H1 (cell line): ENCODE data around the gene GREB1L. TPM values are rescaled to one million over a fixed set of nuclear protein-coding genes. Genes with fewer than 3 reads are reported as not detected.

Experiments
- CTCF ChIA-PET: fragments of 300-600 bp; sonication (Branson Sonifier 250); formaldehyde crosslinking; loops from one replicate; lab custom pipeline; 2021; ENCODE audit not compliant: partially characterized antibody; lab: Charles Lee
- POLR2A ChIA-PET: fragments of 300-600 bp; sonication (Branson Sonifier 250); formaldehyde crosslinking; loops from one replicate; lab custom pipeline; 2021; ENCODE audit warnings: inconsistent platforms; ENCODE audit not compliant: partially characterized antibody; lab: Charles Lee
- DNase-seq, 2 experiments: peaks; one replicate each; pipeline versions ENCODE4 v3.0.0 to v3.0.0-alpha.2; 2010 to 2022; ENCODE audit warnings: low spot score in 2 of 2, low read depth in 1 of 2, mixed read lengths in 1 of 2
- FAIRE-seq: peaks from 2 replicates; lab custom pipeline; 2011; peaks lifted over from hg19 to GRCh38; lab: Jason Lieb, UNC
- H2AFZ ChIP-seq: 2 replicates; pipeline ENCODE4 v1.8.1; 2012; ENCODE audit warnings: low read length, inconsistent platforms
- H2AK5ac ChIP-seq: 2 replicates; pipeline ENCODE4 v1.6.1; 2013; ENCODE audit warnings: low read depth, low read length
- H2BK120ac ChIP-seq: replicated peaks from 2 replicates; pipeline ENCODE3; 2013; ENCODE audit warnings: low read depth, low read length, inconsistent platforms
- H2BK12ac ChIP-seq: 2 replicates; pipeline ENCODE4 v1.6.1; 2013; ENCODE audit warnings: low read depth, low read length
- H2BK15ac ChIP-seq: 2 replicates; pipeline ENCODE4 v1.6.1; 2013; ENCODE audit warnings: low read length
- H2BK20ac ChIP-seq: 2 replicates; pipeline ENCODE4 v1.6.1; 2013; ENCODE audit warnings: low read length
- H2BK5ac ChIP-seq: 2 replicates; pipeline ENCODE4 v1.6.1; 2013; ENCODE audit warnings: low read depth, low read length
- H3K14ac ChIP-seq: 2 replicates; pipeline ENCODE4 v1.6.1; 2013; ENCODE audit warnings: inconsistent platforms; ENCODE audit not compliant: insufficient read length
- H3K18ac ChIP-seq: 2 replicates; pipeline ENCODE4 v1.6.1; 2013; ENCODE audit warnings: low read length; ENCODE audit errors: extremely low read depth
- H3K23ac ChIP-seq: 2 replicates; pipeline ENCODE4 v1.6.1; 2013; ENCODE audit warnings: inconsistent platforms; ENCODE audit not compliant: insufficient read length
- H3K23me2 ChIP-seq: 2 replicates; pipeline ENCODE4 v1.6.1; 2013; ENCODE audit warnings: low read depth, low read length
- H3K27ac ChIP-seq: 2 replicates; pipeline ENCODE4 v1.6.1; 2011; ENCODE audit warnings: low read depth, low read length, inconsistent platforms
- H3K27me3 ChIP-seq, 4 experiments: replicated peaks in 1 of 4; 1 replicate in 1 of 4; 2 replicates in 3 of 4; pipeline versions ENCODE4 v1.6.1 to v1.8.1; 2011 to 2013; ENCODE audit warnings: low read length in 3 of 4, mild to moderate bottlenecking in 3 of 4, inconsistent platforms in 2 of 4, mixed read lengths in 2 of 4, moderate library complexity in 1 of 4; ENCODE audit not compliant: control insufficient read depth in 3 of 4, insufficient read depth in 3 of 4; ENCODE audit errors: extremely low read depth in 1 of 4
- H3K36me3 ChIP-seq, 4 experiments: 2 replicates each; pipeline versions ENCODE4 v1.6.1 to v1.8.1; 2011 to 2013; ENCODE audit warnings: mild to moderate bottlenecking in 4 of 4, low read length in 3 of 4, moderate library complexity in 2 of 4, control low read depth in 1 of 4, inconsistent platforms in 1 of 4; ENCODE audit not compliant: insufficient read depth in 4 of 4, control insufficient read depth in 2 of 4
- H3K4ac ChIP-seq: replicated peaks from 2 replicates; pipeline ENCODE3; 2013; ENCODE audit warnings: low read length, low read depth, mixed read lengths, inconsistent platforms; ENCODE audit not compliant: insufficient read length
- H3K4me1 ChIP-seq, 4 experiments: replicated peaks in 1 of 4; 1 replicate in 1 of 4; 2 replicates in 3 of 4; pipeline versions ENCODE4 v1.6.1 to v1.8.1; 2011 to 2013; ENCODE audit warnings: low read length in 3 of 4, inconsistent platforms in 2 of 4, mixed read lengths in 1 of 4; ENCODE audit not compliant: insufficient read depth in 4 of 4, control insufficient read depth in 3 of 4
- H3K4me2 ChIP-seq, 2 experiments: 2 replicates each; pipeline versions ENCODE4 v1.6.1 to v1.8.1; 2011 to 2013; ENCODE audit warnings: low read depth in 2 of 2, low read length in 2 of 2, control low read depth in 1 of 2, inconsistent platforms in 1 of 2, mild to moderate bottlenecking in 1 of 2; ENCODE audit not compliant: insufficient read depth in 1 of 2
- H3K4me3 ChIP-seq, 4 experiments: fragments of 200-600, 300-600 bp in 1 of 4; sonication (generic), shearing (Covaris generic), sonication (Bioruptor Twin) in 1 of 4; 2 replicates each; pipeline versions ENCODE4 v1.5.1 to v1.8.1; 2011 to 2016; ENCODE audit warnings: low read length in 4 of 4, low read depth in 3 of 4, control low read depth in 2 of 4, inconsistent platforms in 2 of 4, mild to moderate bottlenecking in 2 of 4, mixed read lengths in 1 of 4, moderate library complexity in 1 of 4; ENCODE audit not compliant: insufficient read depth in 2 of 4; ENCODE audit errors: extremely low read depth in 1 of 4
- H3K56ac ChIP-seq: replicated peaks from 2 replicates; pipeline ENCODE3; 2013; ENCODE audit warnings: low read depth, mild to moderate bottlenecking, mixed read lengths, low read length, inconsistent platforms; ENCODE audit not compliant: insufficient read length
- H3K79me1 ChIP-seq: 2 replicates; pipeline ENCODE4 v1.6.1; 2013; ENCODE audit warnings: low read depth, low read length, control low read depth
- H3K79me2 ChIP-seq, 2 experiments: 2 replicates each; pipeline versions ENCODE4 v1.6.1 to v1.8.1; 2012 to 2013; ENCODE audit warnings: low read length in 2 of 2, mild to moderate bottlenecking in 2 of 2, inconsistent platforms in 1 of 2; ENCODE audit not compliant: insufficient read depth in 2 of 2, control insufficient read depth in 1 of 2
- H3K9ac ChIP-seq, 4 experiments: replicated peaks in 1 of 4; 1 replicate in 1 of 4; 2 replicates in 3 of 4; pipeline versions ENCODE4 v1.6.1 to v1.8.1; 2011 to 2013; ENCODE audit warnings: low read depth in 3 of 4, low read length in 3 of 4, control low read depth in 2 of 4, mild to moderate bottlenecking in 2 of 4, moderate library complexity in 2 of 4, inconsistent platforms in 1 of 4; ENCODE audit errors: extremely low read depth in 1 of 4
- H3K9me3 ChIP-seq, 2 experiments: 2 replicates each; pipeline versions ENCODE4 v1.6.1 to v1.8.1; 2012 to 2013; ENCODE audit warnings: mild to moderate bottlenecking in 2 of 2, moderate library complexity in 2 of 2, control low read depth in 1 of 2, inconsistent platforms in 1 of 2, low read depth in 1 of 2, low read length in 1 of 2, mixed read lengths in 1 of 2; ENCODE audit not compliant: insufficient read depth in 2 of 2
- H4K20me1 ChIP-seq, 2 experiments: replicated peaks in 1 of 2; 2 replicates each; pipeline versions ENCODE3 to v1.8.1; 2011 to 2013; ENCODE audit warnings: inconsistent platforms in 2 of 2, low read length in 2 of 2, mild to moderate bottlenecking in 1 of 2; ENCODE audit not compliant: insufficient read depth in 2 of 2, control insufficient read depth in 1 of 2
- H4K5ac ChIP-seq: 2 replicates; pipeline ENCODE4 v1.6.1; 2013; ENCODE audit warnings: low read length, low read depth, mixed read lengths, inconsistent platforms; ENCODE audit not compliant: insufficient read length
- H4K8ac ChIP-seq: 2 replicates; pipeline ENCODE4 v1.8.0; 2013; ENCODE audit warnings: mild to moderate bottlenecking, moderate library complexity, low read length, inconsistent platforms; ENCODE audit not compliant: insufficient read depth; ENCODE audit errors: extremely low read depth
- H4K91ac ChIP-seq: replicated peaks from 2 replicates; pipeline ENCODE3; 2013; ENCODE audit warnings: low read length, mixed read lengths, inconsistent platforms; ENCODE audit not compliant: insufficient read length
- ASH2L ChIP-seq: fragments of 200-600, 300-600 bp; sonication (generic); IDR thresholded peaks from one replicate; pipeline ENCODE4 v1.7.1; 2017; ENCODE audit warnings: low read length
- CBX5 ChIP-seq: fragments of 300-800, 300-1000 bp; sonication (generic); IDR thresholded peaks from 2 replicates; pipeline ENCODE4 v1.7.1; 2016; ENCODE audit warnings: antibody characterized with exemption, low read length, low read depth
- CTBP2 ChIP-seq: IDR thresholded peaks from 2 replicates; pipeline ENCODE4 v1.7.0; 2011; ENCODE audit warnings: borderline replicate concordance, mild to moderate bottlenecking, moderate library complexity, mixed read lengths, low read length; ENCODE audit not compliant: insufficient read depth, insufficient read length
- FOSL1 ChIP-seq: IDR thresholded peaks from 2 replicates; pipeline ENCODE4 v1.6.1; 2011; ENCODE audit warnings: mild to moderate bottlenecking, low read depth, low read length, moderate library complexity; ENCODE audit not compliant: insufficient read depth
- GABPA ChIP-seq: IDR thresholded peaks from 2 replicates; pipeline ENCODE4 v1.6.1; 2011; ENCODE audit warnings: mild to moderate bottlenecking, low read length, moderate library complexity, borderline replicate concordance; ENCODE audit not compliant: insufficient read depth
- JUN ChIP-seq: IDR thresholded peaks from 2 replicates; pipeline ENCODE4 v1.6.1; 2011; ENCODE audit warnings: low read depth, mild to moderate bottlenecking, improper control_type of control experiment, low read length
- MAX ChIP-seq: IDR thresholded peaks from 2 replicates; pipeline ENCODE4 v1.6.1; 2012; ENCODE audit warnings: inconsistent platforms
- RAD21 ChIP-seq, 2 experiments: IDR thresholded peaks in 1 of 2; conservative IDR thresholded peaks in 1 of 2; 2 replicates each; pipeline ENCODE4 v1.6.1; 2011; ENCODE audit warnings: low read depth in 2 of 2, low read length in 2 of 2, improper control_type of control experiment in 1 of 2, inconsistent platforms in 1 of 2, mild to moderate bottlenecking in 1 of 2, moderate library complexity in 1 of 2
- RXRA ChIP-seq: IDR thresholded peaks from 2 replicates; pipeline ENCODE4 v1.6.1; 2011; ENCODE audit warnings: low read depth, mild to moderate bottlenecking, low read length, moderate library complexity; ENCODE audit not compliant: insufficient read depth
- SRF ChIP-seq: IDR thresholded peaks from 2 replicates; pipeline ENCODE4 v1.6.1; 2011; ENCODE audit warnings: mild to moderate bottlenecking, low read depth, low read length, moderate library complexity
- TAF1 ChIP-seq: IDR thresholded peaks from 2 replicates; pipeline ENCODE4 v1.6.1; 2011; ENCODE audit warnings: mild to moderate bottlenecking, low read depth, low read length
- TAF7 ChIP-seq: optimal IDR thresholded peaks from 2 replicates; pipeline ENCODE3; 2011; ENCODE audit warnings: low read depth, mild to moderate bottlenecking, inconsistent platforms, low read length, moderate library complexity, borderline replicate concordance
- WGBS, 2 experiments: shearing (Covaris generic) in 1 of 2; methylation state at CpG; one replicate each; pipeline versions ENCODE4 v1.1.6 to v1.1.7; 2013 to 2015; ENCODE audit warnings: low lambda C conversion rate in 2 of 2, mixed read lengths in 2 of 2, inconsistent platforms in 1 of 2, low coverage in 1 of 2, missing lambda C conversion rate in 1 of 2; ENCODE audit not compliant: insufficient replicate concordance in 2 of 2, insufficient coverage in 1 of 2, insufficient read length in 1 of 2; ENCODE audit errors: extremely low coverage in 1 of 2, missing lambda C conversion rate in 1 of 2; 5-methylcytosine and 5-hydroxymethylcytosine counted together
- polyA plus RNA-seq, 7 experiments: library from polyadenylated mRNA; depleted of rRNA in 3 of 7; stranded (reverse) in 5 of 7; unstranded in 2 of 7; fragments of >200 nt in 5 of 7; fragments of 200-250 nt in 2 of 7; gene quantifications; 1 replicate in 5 of 7; 2 replicates in 1 of 7; 4 replicates in 1 of 7; pipeline versions ENCODE4 v1.2.1 to v1.2.3, GENCODE V29; 2011 to 2013; ENCODE audit warnings: missing spikeins in 2 of 7, mixed read lengths in 2 of 7
- total RNA-seq: library from RNA; stranded (reverse); fragmentation: NEBNext Ultra II Directional; extraction: Animal tissue kit (Norgen Biotek cat#: 25700); gene quantifications from 2 replicates; pipeline ENCODE4 v1.2.1, GENCODE V29; 2021

The GREB1L gene
- total and polyA plus RNA-seq, 2 of the 8 experiments (the other 6 are each of a cell fraction or from before 2014, with no cell fraction given): 0.34 to 1.6 TPM

- Histone ChIP-seq H3K9ac (no peak overlapping the region), H3K27ac (no peak overlapping the region), H3K4me3 (no peak overlapping the region), H2BK12ac (no peak overlapping the region), H3K79me1 (no peaks in the 10 kb centered on the region; the same call in 1 of the 2 replicates), H3K4me1 (peaks cover 0 to 33% (median 7%) of the 10 kb centered on the region in 4 experiments; a peak in 3 of 7 replicates), H2BK5ac (no peak overlapping the region), H2BK120ac (no peak overlapping the region), H2BK15ac (no peak overlapping the region), H3K27me3 (no peaks in the 10 kb centered on the region; a peak in 1 of 7 replicates), H3K23me2 (no peaks in the 10 kb centered on the region), H4K20me1 (no peaks in the 10 kb centered on the region), H2AK5ac (no peak overlapping the region), H3K79me2 (no peaks in the 10 kb centered on the region), H3K23ac (no peak overlapping the region), H3K9me3 (no peaks in the 10 kb centered on the region), H3K56ac (no peak overlapping the region), H3K14ac (no peak overlapping the region), H3K4me2 (no peak overlapping the region), H3K36me3 (no peaks in the 10 kb centered on the region), H2BK20ac (no peak overlapping the region), H3K18ac (no peak overlapping the region), H2AFZ (no peak overlapping the region), H3K4ac (no peak overlapping the region), H4K5ac (no peak overlapping the region), H4K8ac (no peak overlapping the region), H4K91ac (no peak overlapping the region)
- 80% methylated on average over 3 of the region's 3 CpGs; no CpG with 5 or more reads in 1 of the 2 experiments for WGBS, 2 experiments
- no peak for FAIRE-seq
- ChIA-PET POLR2A (no interaction called here), CTCF (interaction anchor here (1.0 kb wide), 2 partner anchors 11 to 176 kb away, joined by 3 read pairs; no protein-coding TSS in a partner anchor)
- DNase-seq: no peak
- TF ChIP-seq CTBP2 (no peak), FOSL1 (no peak), ASH2L (no peak), TAF7 (no peak), JUN (no peak), TAF1 (no peak), SRF (no peak), MAX (no peak), RAD21 (IDR thresholded peaks at IDR 0.05 in 1 of 2, conservative IDR thresholded peaks at IDR 0.05 in 1 of 2; ENCODE audit: low read depth in 2 of 2, low read length in 2 of 2) (no peak), CBX5 (no peak), RXRA (no peak), GABPA (no peak)
Observed at GRCh38 chr18:21265971-21266673, 24.1 kb downstream of the GREB1L start.
